HUES48 (cell line): ENCODE results near the gene GMPPA.

Experiments used
- H3K27ac ChIP-seq: one replicate; pipeline ENCODE4 v1.7.0; 2013; ENCODE audit warnings: low read depth, low read length, inconsistent platforms
- H3K27me3 ChIP-seq: 2 replicates; pipeline ENCODE4 v1.6.1; 2013; ENCODE audit warnings: mild to moderate bottlenecking, low read length; ENCODE audit not compliant: control insufficient read depth, insufficient read depth
- H3K36me3 ChIP-seq: 2 replicates; pipeline ENCODE4 v1.6.1; 2013; ENCODE audit warnings: low read length; ENCODE audit not compliant: control insufficient read depth, insufficient read depth
- H3K4me1 ChIP-seq: 2 replicates; pipeline ENCODE4 v1.6.1; 2013; ENCODE audit warnings: mild to moderate bottlenecking, low read length; ENCODE audit not compliant: control insufficient read depth, insufficient read depth
- H3K4me3 ChIP-seq: 2 replicates; pipeline ENCODE4 v1.5.1; 2013; ENCODE audit warnings: mild to moderate bottlenecking, low read depth, low read length
- H3K9ac ChIP-seq: 2 replicates; pipeline ENCODE4 v1.6.1; 2013; ENCODE audit warnings: mild to moderate bottlenecking, low read depth, low read length, moderate library complexity
- H3K9me3 ChIP-seq: 2 replicates; pipeline ENCODE4 v1.6.1; 2013; ENCODE audit warnings: low read length; ENCODE audit not compliant: control insufficient read depth, insufficient read depth

GMPPA gene

GRCh38 chr2:219496247-219496824 is 2.4 kb upstream of the GMPPA start:
- Histone ChIP-seq H3K4me3 (peak overlapping the region; percentile 40; the same call in 1 of the 2 replicates), H3K27me3 (peaks cover 48% of the 10 kb centered on the region), H3K4me1 (peaks cover 35% of the 10 kb centered on the region), H3K27ac (no peak overlapping the region), H3K36me3 (no peaks in the 10 kb centered on the region), H3K9me3 (no peaks in the 10 kb centered on the region), H3K9ac (no peak overlapping the region)

- Histone ChIP-seq H3K9ac (no peak overlapping the region), H3K4me3 (peak overlapping the region; percentile 68), H3K27me3 (peaks cover 48% of the 10 kb centered on the region), H3K27ac (no peak overlapping the region), H3K9me3 (no peaks in the 10 kb centered on the region), H3K36me3 (no peaks in the 10 kb centered on the region), H3K4me1 (peaks cover 35% of the 10 kb centered on the region)
These were observed 1.7 kb upstream of the GMPPA start for GRCh38 chr2:219496825-219497494.

GRCh38 chr2:219497495-219498279 is 1.0 kb upstream of the GMPPA start:
- Histone ChIP-seq H3K36me3 (no peaks in the 10 kb centered on the region), H3K27me3 (peaks cover 48% of the 10 kb centered on the region), H3K27ac (peak overlapping the region; percentile 43), H3K4me1 (peaks cover 35% of the 10 kb centered on the region), H3K9me3 (no peaks in the 10 kb centered on the region), H3K9ac (no peak overlapping the region), H3K4me3 (peak overlapping the region; percentile 68)

- Histone ChIP-seq H3K4me1 (peaks cover 35% of the 10 kb centered on the region), H3K9me3 (no peaks in the 10 kb centered on the region), H3K9ac (peak overlapping the region; percentile 44), H3K4me3 (peak overlapping the region; percentile 68), H3K27ac (peak overlapping the region; percentile 43), H3K36me3 (peaks cover 8% of the 10 kb centered on the region), H3K27me3 (peaks cover 39% of the 10 kb centered on the region)
These were observed 292 bp downstream of the GMPPA start for GRCh38 chr2:219499058-219499307.

GRCh38 chr2:219499555-219499954 is 864 bp downstream of the GMPPA start:
- Histone ChIP-seq H3K36me3 (peaks cover 13% of the 10 kb centered on the region), H3K9me3 (no peaks in the 10 kb centered on the region), H3K4me3 (peak overlapping the region; percentile 68), H3K27ac (no peak overlapping the region), H3K27me3 (peaks cover 34% of the 10 kb centered on the region), H3K9ac (no peak overlapping the region), H3K4me1 (peaks cover 35% of the 10 kb centered on the region)

- peaks cover 17% of the 10 kb centered on the region for H3K36me3 ChIP-seq
- 0 out of 2 replicates have a peak overlapping the region, but pooled peaks have one; percentile 68 for H3K4me3 ChIP-seq
- H3K9me3 ChIP-seq, result no peaks in the 10 kb centered on the region
- H3K9ac ChIP-seq, result no peak overlapping the region
- H3K27ac ChIP-seq, result no peak overlapping the region
- peaks cover 29% of the 10 kb centered on the region for H3K27me3 ChIP-seq
- H3K4me1 ChIP-seq, result peaks cover 35% of the 10 kb centered on the region
These were observed 1.4 kb downstream of the GMPPA start for GRCh38 chr2:219500135-219500534.

- Histone ChIP-seq H3K27me3 (peaks cover 14% of the 10 kb centered on the region), H3K4me3 (no peak overlapping the region), H3K4me1 (peaks cover 32% of the 10 kb centered on the region), H3K27ac (no peak overlapping the region), H3K9ac (no peak overlapping the region), H3K9me3 (no peaks in the 10 kb centered on the region), H3K36me3 (peaks cover 20% of the 10 kb centered on the region)
These were observed 3.2 kb downstream of the GMPPA start for GRCh38 chr2:219501849-219502248.

- Histone ChIP-seq H3K36me3 (peaks cover 20% of the 10 kb centered on the region), H3K27me3 (peaks cover 6% of the 10 kb centered on the region), H3K9me3 (no peaks in the 10 kb centered on the region), H3K9ac (no peak overlapping the region), H3K4me3 (no peak overlapping the region), H3K4me1 (peaks cover 32% of the 10 kb centered on the region), H3K27ac (no peak overlapping the region)
These were observed 3.9 kb downstream of the GMPPA start for GRCh38 chr2:219502618-219503017.

- 0 out of 2 replicates have a peak, but pooled peaks cover 4% of the 10 kb centered on the region for H3K27me3 ChIP-seq
- H3K4me3 ChIP-seq, result no peak overlapping the region
- no peaks in the 10 kb centered on the region for H3K9me3 ChIP-seq
- no peak overlapping the region for H3K9ac ChIP-seq
- peaks cover 34% of the 10 kb centered on the region for H3K4me1 ChIP-seq
- no peak overlapping the region for H3K27ac ChIP-seq
- H3K36me3 ChIP-seq, result peaks cover 20% of the 10 kb centered on the region
These were observed 6.9 kb downstream of the GMPPA start for GRCh38 chr2:219505585-219505984.

- no peak overlapping the region for H3K9ac ChIP-seq
- H3K27me3 ChIP-seq, result 0 out of 2 replicates have a peak, but pooled peaks cover 5% of the 10 kb centered on the region
- H3K4me1 ChIP-seq, result peaks cover 35% of the 10 kb centered on the region
- H3K9me3 ChIP-seq, result no peaks in the 10 kb centered on the region
- peaks cover 20% of the 10 kb centered on the region for H3K36me3 ChIP-seq
- H3K27ac ChIP-seq, result peak overlapping the region; percentile 87
- H3K4me3 ChIP-seq, result no peak overlapping the region
These were observed 7.6 kb downstream of the GMPPA start for GRCh38 chr2:219506153-219506801.
